ENCODE results near the gene DVL3. TPM values are rescaled to one million over a fixed set of nuclear protein-coding genes. Genes with fewer than 3 reads are reported as not detected.

Gene DVL3
- total RNA-seq, 2 donors from 2014 or later: 50.5 to 102 TPM

DNA sequence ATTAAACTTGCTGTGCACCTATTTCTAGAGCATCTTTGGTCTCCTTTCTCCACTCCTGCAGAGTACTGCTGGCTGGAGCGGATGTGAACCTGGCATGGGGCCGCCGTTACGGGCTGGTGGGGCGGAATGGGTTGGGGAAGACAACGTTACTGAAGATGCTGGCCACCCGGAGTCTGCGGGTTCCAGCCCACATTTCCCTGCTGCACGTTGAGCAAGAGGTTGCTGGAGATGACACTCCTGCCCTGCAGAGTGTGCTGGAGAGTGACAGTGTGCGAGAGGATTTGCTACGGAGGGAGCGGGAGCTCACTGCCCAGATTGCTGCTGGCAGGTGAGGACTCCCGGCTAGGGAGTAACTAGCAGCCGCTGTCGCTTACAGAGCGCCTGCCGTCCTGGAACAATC lies 32.9 kb downstream of the DVL3 start:
- Histone ChIP-seq H3K4me3 (no peak overlapping the region), H3K36me3 (peaks cover 60% of the 10 kb centered on the region), H3K27ac (no peak overlapping the region), H3K27me3 (replicated peaks; ENCODE audit: insufficient read depth) (no peaks in the 10 kb centered on the region), H3K9me3 (no peaks in the 10 kb centered on the region), H3K4me1 (ENCODE audit: control insufficient read depth in 1 of 2, low read depth in 2 of 2) (peaks cover 10 to 24% of the 10 kb centered on the region in 2 donors)
- no peak for DNase-seq (ENCODE audit: low spot score)
- no peak for ATAC-seq (ENCODE audit: insufficient number of reproducible peaks, low FRiP score, low read depth)
- TF ChIP-seq, protein P1, sequence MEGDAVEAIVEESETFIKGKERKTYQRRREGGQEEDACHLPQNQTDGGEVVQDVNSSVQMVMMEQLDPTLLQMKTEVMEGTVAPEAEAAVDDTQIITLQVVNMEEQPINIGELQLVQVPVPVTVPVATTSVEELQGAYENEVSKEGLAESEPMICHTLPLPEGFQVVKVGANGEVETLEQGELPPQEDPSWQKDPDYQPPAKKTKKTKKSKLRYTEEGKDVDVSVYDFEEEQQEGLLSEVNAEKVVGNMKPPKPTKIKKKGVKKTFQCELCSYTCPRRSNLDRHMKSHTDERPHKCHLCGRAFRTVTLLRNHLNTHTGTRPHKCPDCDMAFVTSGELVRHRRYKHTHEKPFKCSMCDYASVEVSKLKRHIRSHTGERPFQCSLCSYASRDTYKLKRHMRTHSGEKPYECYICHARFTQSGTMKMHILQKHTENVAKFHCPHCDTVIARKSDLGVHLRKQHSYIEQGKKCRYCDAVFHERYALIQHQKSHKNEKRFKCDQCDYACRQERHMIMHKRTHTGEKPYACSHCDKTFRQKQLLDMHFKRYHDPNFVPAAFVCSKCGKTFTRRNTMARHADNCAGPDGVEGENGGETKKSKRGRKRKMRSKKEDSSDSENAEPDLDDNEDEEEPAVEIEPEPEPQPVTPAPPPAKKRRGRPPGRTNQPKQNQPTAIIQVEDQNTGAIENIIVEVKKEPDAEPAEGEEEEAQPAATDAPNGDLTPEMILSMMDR (IDR thresholded peaks at IDR 0.05): no peak

DNA sequence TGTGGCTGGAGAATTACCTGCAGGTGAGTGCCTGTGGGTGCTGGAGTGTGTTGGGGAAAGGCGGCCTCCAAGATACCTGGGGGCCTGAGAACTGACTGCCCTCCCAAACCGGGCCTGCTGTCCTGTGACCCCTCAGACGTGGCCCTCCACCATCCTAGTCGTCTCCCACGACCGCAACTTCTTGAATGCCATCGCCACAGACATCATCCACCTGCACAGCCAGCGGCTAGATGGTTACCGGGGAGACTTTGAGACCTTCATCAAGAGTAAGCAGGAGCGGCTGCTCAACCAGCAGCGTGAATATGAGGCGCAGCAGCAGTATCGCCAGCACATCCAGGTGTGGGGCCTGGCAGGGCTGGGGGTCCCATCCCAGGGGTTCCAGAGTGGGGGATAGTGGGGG lies 34.2 kb downstream of the DVL3 start:
- no peak overlapping the region for H3K4me3 ChIP-seq
- H3K36me3 ChIP-seq: peaks cover 62% of the 10 kb centered on the region
- H3K27ac ChIP-seq: no peak overlapping the region
- no peak for DNase-seq (ENCODE audit: low spot score)
- H3K4me1 ChIP-seq (ENCODE audit: control insufficient read depth in 1 of 2, low read depth in 2 of 2): peaks cover 10 to 24% of the 10 kb centered on the region in 2 donors
- H3K27me3 ChIP-seq (replicated peaks; ENCODE audit: insufficient read depth): no peaks in the 10 kb centered on the region
- ATAC-seq (ENCODE audit: insufficient number of reproducible peaks, low FRiP score, low read depth): no peak
- TF ChIP-seq, protein P1 (IDR thresholded peaks at IDR 0.05): no peak
- H3K9me3 ChIP-seq: no peaks in the 10 kb centered on the region

DNA sequence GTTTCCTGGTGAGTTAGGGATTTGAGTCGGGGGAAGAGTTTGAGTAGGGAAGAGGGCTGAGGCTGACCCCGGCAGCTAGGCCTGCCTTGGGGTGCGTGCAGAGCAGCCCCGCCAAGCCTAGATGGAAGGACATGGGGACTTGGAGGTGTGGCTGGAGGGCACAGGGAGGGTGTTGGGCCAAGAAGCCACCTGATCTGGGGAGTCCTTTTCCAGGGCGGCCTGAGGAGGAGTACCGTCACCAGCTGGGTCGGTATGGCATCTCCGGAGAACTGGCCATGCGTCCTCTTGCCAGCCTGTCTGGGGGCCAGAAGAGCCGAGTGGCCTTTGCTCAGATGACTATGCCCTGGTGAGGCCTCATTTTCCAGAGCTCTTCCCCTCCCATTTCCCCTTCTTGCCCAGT lies 37.7 kb downstream of the DVL3 start:
- Histone ChIP-seq H3K4me3 (no peak overlapping the region), H3K4me1 (ENCODE audit: control insufficient read depth in 1 of 2, low read depth in 2 of 2) (peaks cover 0 to 3% of the 10 kb centered on the region in 2 donors), H3K27ac (no peak overlapping the region), H3K36me3 (peaks cover 67% of the 10 kb centered on the region), H3K27me3 (replicated peaks; ENCODE audit: insufficient read depth) (no peaks in the 10 kb centered on the region), H3K9me3 (no peaks in the 10 kb centered on the region)
- no peak for DNase-seq (ENCODE audit: low spot score)
- ATAC-seq (ENCODE audit: insufficient number of reproducible peaks, low FRiP score, low read depth): no peak
- TF ChIP-seq, protein P1 (IDR thresholded peaks at IDR 0.05): no peak

DNA sequence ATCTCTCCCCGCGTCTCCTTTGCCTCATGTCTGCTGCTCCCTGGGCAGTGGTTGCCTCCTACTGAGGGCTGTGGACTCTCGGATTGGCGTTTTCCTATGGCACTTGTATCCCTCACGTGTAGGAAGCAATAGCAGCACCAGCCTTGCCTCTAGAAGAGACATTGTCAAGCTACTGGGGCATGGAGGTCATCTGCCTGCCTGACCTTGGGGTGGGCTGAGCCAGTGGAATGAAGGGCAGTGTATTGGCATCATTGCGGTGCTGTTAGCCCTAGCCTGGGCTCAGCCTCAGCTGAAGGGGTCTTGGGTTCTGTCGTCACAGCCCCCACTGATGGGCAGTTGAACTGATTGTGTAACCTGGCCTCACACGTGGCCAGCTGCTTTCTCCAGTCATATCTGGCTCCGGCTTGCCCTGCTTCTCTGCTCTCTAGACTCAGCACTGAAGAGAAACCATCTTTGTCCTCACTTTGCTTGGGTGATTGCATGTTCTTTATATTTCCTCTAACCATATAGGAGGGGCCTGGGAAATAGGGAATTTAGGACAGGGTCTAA lies 38.9 kb downstream of the DVL3 start:
- ATAC-seq (ENCODE audit: insufficient number of reproducible peaks, low FRiP score, low read depth): no peak
- H3K27ac ChIP-seq: no peak overlapping the region
- H3K36me3 ChIP-seq: peaks cover 58% of the 10 kb centered on the region
- TF ChIP-seq, protein P1 (IDR thresholded peaks at IDR 0.05): no peak
- H3K27me3 ChIP-seq (replicated peaks; ENCODE audit: insufficient read depth): no peaks in the 10 kb centered on the region
- no peaks in the 10 kb centered on the region for H3K9me3 ChIP-seq
- DNase-seq (ENCODE audit: low spot score): no peak
- H3K4me1 ChIP-seq (ENCODE audit: control insufficient read depth in 1 of 2, low read depth in 2 of 2): no peaks in the 10 kb centered on the region
- H3K4me3 ChIP-seq: no peak overlapping the region

DNA sequence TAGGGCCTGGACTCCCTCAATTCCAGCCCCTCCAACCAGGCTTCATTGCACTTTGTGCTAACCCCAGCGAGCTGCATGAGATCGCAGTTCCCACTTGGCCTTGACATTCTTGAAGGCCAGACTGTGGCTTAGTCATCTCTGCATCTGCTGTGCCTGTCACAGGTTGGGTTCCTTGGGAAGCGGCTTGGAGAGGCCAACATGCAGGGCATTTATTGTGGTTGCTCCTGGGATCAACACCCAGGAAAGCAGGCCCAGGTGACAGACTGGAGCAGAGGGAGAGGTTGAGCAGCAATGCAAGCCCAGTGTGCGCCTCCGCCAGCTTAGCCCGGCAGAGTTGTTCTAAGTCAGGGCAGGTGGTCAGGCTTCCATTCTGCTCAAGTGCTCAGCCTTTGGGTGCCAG lies 41.4 kb downstream of the DVL3 start:
- no peak for DNase-seq (ENCODE audit: low spot score)
- TF ChIP-seq, protein P1 (IDR thresholded peaks at IDR 0.05): no peak
- peaks cover 33% of the 10 kb centered on the region for H3K36me3 ChIP-seq
- no peaks in the 10 kb centered on the region for H3K27me3 ChIP-seq (replicated peaks; ENCODE audit: insufficient read depth)
- no peaks in the 10 kb centered on the region for H3K4me1 ChIP-seq (ENCODE audit: control insufficient read depth in 1 of 2, low read depth in 2 of 2)
- no peaks in the 10 kb centered on the region for H3K9me3 ChIP-seq
- no peak overlapping the region for H3K27ac ChIP-seq
- no peak overlapping the region for H3K4me3 ChIP-seq
- no peak for ATAC-seq (ENCODE audit: insufficient number of reproducible peaks, low FRiP score, low read depth)

Data from thoracic aorta (tissue), 2 donors.